T-helper 2 cell treated with Interferon-gamma antibody and Interleukin-4, amounts not matched to agents 100 ng/mL and 5 ng/mL, for 36 hours (primary cell): ENCODE measurements around the gene TDRD9. TPM values are rescaled to one million over a fixed set of nuclear protein-coding genes. Genes with fewer than 3 reads are reported as not detected.
"Not testable (repeated sequence)": the region's sequence is repeated elsewhere in the genome, so short reads cannot be mapped to it uniquely, and the experiment has no call there.

ENCODE experiments used
- intact Hi-C: fragments of 100-400 bp; cut with micrococcal nuclease; formaldehyde crosslinking; loops from one replicate; pipeline ENCODE4 v1.15.1; 2023
- total RNA-seq: library from RNA; stranded (reverse); gene quantifications from 2 replicates; pipeline ENCODE4 v1.2.3, GENCODE V29; 2022

The TDRD9 gene
- total RNA-seq, 1 donor from 2014 or later, result not detected

GRCh38 chr14:103974575-103974974, 46.3 kb downstream of the TDRD9 start:
- intact Hi-C loops, result no loop called here

DNA sequence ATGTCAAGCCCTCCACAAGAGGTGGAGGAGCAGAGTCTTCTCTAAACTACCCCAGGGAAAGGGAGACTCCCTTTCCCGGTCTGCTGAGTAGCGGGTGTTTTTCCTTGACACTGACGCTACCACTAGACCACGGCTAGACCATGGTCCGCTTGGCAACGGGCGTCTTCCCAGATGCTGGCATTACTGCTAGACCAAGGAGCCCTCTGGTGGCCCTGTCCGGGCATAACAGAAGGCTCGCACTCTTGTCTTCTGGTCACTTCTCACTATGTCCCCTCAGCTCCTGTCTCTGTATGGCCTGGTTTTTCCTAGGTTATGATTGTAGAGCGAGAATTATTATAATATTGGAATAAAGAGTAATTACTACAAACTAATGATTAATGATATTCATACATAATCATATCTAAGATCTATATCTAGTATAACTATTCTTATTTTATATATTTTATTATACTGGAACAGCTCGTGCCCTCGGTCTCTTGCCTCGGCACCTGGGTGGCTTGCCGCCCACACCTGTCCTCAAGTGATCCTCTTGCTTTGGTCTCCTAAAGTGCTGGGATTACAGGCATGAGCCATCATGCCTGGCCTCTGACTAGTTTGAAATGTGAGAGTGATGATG, 52.5 kb downstream of the TDRD9 start:
- intact Hi-C loops, result not testable (repeated sequence)

DNA sequence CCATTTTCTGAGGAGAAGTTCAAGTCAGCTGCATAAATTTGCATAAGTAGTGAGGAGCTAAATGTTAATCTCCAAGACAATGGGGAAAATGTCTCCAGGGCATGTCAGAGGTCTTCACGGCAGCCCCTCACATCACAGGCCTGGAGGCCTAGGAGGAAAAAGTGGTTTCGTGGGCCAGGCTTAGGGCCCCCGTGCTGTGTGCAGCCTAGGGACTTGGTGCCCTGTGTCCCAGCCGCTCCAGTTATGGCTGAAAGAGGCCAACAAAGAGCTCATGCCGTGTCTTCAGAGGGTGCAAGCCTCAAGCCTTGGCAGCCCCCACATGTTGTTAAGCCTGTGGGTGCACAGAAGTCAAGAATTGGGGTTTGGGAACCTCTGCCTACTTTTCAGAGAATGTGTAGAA, 55.9 kb downstream of the TDRD9 start:
- intact Hi-C loops, result no loop called here

DNA sequence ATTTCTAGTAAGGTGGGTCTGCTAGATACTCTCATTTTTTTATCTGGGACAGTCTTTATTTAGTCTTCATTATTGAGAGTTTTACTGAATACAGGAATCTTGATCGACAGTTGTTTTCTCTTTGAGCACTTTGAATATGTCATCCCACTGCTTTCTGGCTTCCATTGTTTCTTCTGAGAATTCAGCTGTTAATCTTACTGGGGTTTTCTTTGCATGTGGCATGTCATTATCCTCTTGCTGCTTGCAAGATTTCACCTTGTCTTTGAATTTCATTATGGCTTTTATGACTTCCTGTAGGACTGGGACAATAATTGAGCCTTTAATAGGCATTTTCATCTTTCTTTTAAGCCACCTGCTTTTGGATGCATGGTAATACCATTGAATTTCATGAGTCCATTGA, 60.8 kb downstream of the TDRD9 start:
- intact Hi-C loops, result no loop called here

GRCh38 chr14:103989964-103990363, 61.7 kb downstream of the TDRD9 start:
- intact Hi-C loops, result no loop called here

GRCh38 chr14:103994535-103995184, 66.4 kb downstream of the TDRD9 start:
- intact Hi-C loops, result no loop called here

- intact Hi-C loops, result no loop called here
Observed at GRCh38 chr14:103995876-103996275, 67.6 kb downstream of the TDRD9 start.

DNA sequence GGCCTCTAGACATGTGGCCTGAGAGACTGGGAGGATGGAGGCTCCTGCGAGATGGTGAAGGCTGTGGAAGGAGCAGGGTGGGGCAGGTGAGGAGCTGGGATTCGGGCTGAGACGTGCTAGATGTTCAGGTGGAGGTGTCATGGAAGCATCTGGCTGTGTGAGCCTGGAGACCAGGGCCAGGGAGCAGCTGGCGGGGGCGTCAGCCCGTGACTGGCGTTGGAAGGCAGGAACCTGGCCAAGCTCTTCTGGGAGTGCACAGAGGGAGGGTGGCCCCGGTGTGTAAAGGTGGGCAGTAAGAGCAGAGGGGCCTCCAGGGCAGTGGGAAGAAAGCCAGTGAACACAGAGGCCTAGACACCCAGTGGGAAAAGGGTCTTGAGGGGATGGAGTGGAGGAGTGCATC, 69.1 kb downstream of the TDRD9 start:
- intact Hi-C loops, result no loop called here

- intact Hi-C loops, result no loop called here
Observed at GRCh38 chr14:103998027-103998426, 69.8 kb downstream of the TDRD9 start.

GRCh38 chr14:103999795-104000440, 71.7 kb downstream of the TDRD9 start:
- intact Hi-C loops, result no loop called here

- intact Hi-C loops, result no loop called here
Observed at GRCh38 chr14:104001003-104001402, 72.7 kb downstream of the TDRD9 start.

DNA sequence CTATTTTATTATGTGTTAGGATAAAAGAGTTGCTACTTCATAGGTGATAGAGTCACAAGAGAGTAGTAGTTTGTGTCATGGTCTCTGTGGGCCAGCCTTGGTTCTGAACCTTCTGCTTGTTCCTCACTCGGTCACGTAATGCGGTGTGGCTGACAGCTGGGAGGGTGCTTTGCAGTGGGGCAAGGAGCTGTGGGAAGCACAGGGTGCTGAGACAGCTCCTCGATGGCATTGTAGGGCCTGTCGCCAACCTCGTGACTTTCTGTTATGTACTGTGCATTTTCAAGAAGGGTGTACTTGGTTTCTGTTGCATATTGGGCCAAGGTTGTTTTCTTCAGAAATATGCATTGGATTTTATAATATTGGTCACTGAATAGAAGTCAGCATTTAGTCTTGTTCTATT, 75.4 kb downstream of the TDRD9 start:
- intact Hi-C loops, result no loop called here

DNA sequence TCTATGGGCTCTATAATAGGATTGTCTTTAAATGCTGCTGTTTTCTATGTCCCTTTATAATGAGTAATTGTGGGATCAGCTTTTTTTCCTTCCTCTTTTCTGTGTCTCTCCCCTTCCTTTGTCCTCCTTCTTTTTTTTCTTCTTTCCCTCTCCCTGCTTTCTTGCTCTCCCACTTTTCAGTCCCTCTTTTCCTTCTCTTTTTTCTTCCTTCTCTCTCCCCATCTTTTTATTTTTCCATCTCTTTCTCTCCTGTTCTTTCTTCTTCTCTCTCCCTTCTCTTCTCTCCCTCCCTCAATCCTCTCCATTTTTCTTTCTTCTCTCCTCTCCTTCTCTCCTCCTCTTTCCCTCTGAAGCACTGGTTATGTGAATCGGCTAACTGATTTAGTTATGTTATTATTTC, 76.6 kb downstream of the TDRD9 start:
- intact Hi-C loops, result no loop called here

DNA sequence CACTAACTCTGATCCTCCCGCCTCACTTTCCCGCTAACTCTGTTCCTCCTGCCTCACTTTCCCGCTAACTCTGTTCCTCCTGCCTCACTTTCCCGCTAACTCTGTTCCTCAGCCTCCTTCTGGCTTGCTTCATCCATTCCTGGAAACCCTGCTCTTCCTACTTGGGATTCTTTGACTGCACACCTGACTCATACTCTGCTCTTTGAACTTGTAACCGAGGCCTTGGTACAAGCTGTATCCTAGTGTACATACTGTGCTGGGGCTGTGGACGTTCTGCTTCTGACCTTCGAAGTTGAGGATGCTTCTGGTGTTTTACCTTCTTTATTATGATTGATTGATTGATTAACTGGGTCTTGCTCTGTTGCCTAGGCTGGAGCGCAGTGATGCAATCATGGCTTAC, 77.2 kb downstream of the TDRD9 start:
- intact Hi-C loops, result no loop called here

DNA sequence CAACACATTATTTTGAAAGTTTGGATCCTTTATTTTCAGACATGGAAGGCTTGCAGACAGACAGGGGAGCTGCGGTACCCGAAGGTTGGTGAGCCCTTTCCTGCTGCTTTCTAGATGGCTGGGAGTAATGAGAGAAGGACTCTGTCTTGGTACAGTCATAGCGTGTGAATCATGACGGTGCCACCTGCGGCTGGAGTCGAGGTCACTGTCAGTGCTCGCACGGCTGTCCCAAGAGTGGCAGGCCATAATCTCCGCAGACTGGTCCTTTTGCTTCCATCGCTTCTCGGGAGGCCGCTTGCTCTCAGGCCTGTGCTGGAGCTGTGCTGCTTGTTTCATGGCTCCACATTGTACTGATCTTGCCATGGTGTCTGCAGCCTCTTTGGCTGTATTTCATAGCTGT, 78.9 kb downstream of the TDRD9 start:
- intact Hi-C loops, result no loop called here

- intact Hi-C loops, result no loop called here
Observed at GRCh38 chr14:104009297-104009696, 81.0 kb downstream of the TDRD9 start.

DNA sequence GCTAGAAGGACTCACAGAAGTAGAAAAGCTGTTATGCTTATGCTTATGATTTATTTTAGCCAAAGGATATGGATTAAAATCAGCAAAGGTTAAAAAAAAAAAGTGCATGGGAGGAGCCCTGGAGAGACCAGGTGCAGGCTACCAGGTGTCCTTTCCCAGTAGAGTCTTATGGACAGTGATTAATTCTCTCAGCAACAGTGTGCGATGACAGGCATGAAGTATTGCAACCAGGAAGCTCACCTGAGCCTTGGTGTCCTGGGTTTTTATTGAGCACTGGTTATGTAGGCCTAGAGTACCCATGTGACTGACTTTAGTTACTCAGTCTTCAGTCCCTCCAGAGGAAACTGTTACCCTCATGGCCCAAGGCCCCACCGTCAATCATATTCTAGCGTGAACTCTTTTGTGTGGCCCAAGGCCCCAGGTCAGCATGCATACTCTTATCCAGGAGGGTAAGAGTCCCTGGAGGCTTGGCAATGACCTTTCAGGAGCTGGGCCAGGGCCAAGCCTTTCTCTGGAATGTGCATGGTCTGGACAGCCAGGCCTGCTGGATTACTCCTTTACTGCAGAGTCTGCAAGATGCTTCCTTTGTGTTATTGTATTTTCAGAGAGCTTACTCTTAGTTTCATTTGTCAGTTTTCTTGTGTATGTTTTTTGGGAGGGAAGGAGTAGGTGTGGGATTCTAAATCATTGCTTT, 83.7 kb downstream of the TDRD9 start:
- intact Hi-C loops, result no loop called here

- intact Hi-C loops, result no loop called here
Observed at GRCh38 chr14:104014764-104015163, 86.5 kb downstream of the TDRD9 start.

DNA sequence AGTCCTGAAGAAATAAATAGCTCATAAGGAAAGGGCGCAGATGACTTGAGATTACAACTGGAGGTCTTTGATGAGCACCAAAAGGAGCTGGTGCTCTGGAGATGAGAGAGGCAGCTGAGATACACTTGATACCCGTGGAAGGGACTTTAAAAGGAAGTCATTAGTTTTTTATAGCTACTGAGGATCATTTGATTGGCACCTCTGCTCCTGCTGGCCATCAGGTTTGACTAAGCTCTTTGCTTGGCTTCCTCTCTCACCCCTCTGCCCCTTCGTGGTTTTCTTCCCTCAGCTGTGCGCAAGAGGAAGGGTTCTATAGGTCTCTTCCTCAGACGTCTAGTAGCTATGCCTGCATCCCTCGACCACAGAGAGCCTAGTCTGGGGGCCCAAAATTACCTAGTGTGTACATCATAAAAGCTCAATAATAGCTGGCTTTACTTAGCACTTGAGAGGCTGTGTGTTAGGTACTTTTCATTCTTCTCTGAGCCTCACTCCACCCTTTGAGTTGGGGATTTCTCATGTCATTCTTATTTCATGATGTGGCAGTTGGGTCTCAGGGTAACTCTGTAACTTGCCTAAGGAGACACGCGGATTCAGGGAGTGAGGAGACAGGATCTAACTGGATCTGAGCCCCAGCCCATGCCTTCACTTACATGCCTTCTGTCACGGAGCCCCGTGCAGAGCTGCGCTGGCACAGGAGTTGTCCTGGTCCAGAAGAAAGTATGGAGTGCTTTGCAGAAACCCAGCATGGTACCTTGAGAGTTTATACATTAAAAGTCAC, 88.8 kb downstream of the TDRD9 start:
- intact Hi-C loops, result no loop called here

DNA sequence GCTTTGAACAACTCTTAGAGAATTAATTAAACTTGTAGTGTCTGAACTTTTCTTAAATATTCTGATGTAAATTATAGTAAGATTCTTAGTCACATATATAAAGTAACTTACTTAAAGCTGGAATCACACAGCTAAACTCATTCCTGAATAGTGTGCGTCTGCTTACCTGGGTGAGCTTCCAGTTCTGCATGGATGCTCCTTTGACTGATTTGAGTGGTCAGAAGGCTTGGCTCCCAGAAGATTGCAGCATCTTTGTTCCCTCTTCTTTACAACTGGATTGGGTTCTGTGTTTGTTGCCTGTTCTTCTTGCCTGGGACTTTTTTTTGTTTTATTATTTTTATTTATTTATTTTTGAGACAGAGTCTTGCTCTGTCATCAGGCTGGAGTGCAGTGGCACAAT, 90.8 kb downstream of the TDRD9 start:
- intact Hi-C loops, result no loop called here

- intact Hi-C loops, result no loop called here
Observed at GRCh38 chr14:104019806-104020205, 91.5 kb downstream of the TDRD9 start.

DNA sequence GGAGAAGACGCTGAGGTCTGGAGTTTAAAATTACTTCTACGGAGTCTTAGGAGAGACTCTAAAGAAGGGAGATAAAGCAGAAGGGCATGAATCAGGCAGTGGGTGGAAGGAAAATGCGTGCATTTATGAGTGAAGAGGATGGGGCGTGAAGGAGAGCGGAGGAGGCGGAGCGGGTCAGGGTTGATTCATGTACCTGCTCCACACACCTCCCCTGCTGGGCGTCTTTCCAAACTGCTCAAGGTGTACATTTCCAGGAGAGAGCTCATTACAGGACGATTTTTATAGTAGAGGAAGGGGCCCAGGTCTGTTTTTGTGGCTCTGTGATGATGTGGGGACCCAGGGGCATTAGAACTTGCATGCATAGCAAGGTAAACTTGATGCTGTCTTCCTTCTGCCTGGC, 92.2 kb downstream of the TDRD9 start:
- intact Hi-C loops, result no loop called here
